NCI-H2227 (cell line): Measurements from ENCODE around the gene MNAT1.

Experiments used
- DNase-seq: peaks from one replicate; lab custom pipeline; 2025; ENCODE audit not compliant: unreplicated experiment; lab: John Stamatoyannopoulos, UW

MNAT1 gene

GRCh38 chr14:60958146-60958545, 223.6 kb downstream of the MNAT1 start:
- DNase-seq = no peak

- no peak for DNase-seq
These were observed 229.2 kb downstream of the MNAT1 start for GRCh38 chr14:60963761-60964160.

GRCh38 chr14:60964904-60965303, 230.3 kb downstream of the MNAT1 start:
- no peak for DNase-seq

- DNase-seq = no peak
These were observed 230.8 kb downstream of the MNAT1 start for GRCh38 chr14:60965402-60965801.

- DNase-seq = no peak
These were observed 233.5 kb downstream of the MNAT1 start for GRCh38 chr14:60968099-60968498.

- DNase-seq = no peak
These were observed 234.1 kb downstream of the MNAT1 start for GRCh38 chr14:60968671-60969070.

- DNase-seq = no peak
These were observed 235.6 kb downstream of the MNAT1 start for GRCh38 chr14:60970146-60970545.

GRCh38 chr14:60971271-60971670, 236.7 kb downstream of the MNAT1 start:
- DNase-seq = no peak

GRCh38 chr14:60972295-60972694, 237.7 kb downstream of the MNAT1 start:
- no peak for DNase-seq

GRCh38 chr14:60973070-60973469, 238.5 kb downstream of the MNAT1 start:
- no peak for DNase-seq

GRCh38 chr14:60974090-60974651, 239.6 kb downstream of the MNAT1 start:
- no peak for DNase-seq

GRCh38 chr14:60975551-60975950, 241.0 kb downstream of the MNAT1 start:
- no peak for DNase-seq

- no peak for DNase-seq
These were observed 243.3 kb downstream of the MNAT1 start for GRCh38 chr14:60977847-60978246.

- DNase-seq = peak; percentile 95
These were observed 246.5 kb downstream of the MNAT1 start, which contains the start of the genes SLC38A6 and TRMT5 for GRCh38 chr14:60980811-60981632. Gene SLC38A6 (plus strand): TSS chr14:60981245. CDS start chr14:60981278, 33 bp downstream. Gene TRMT5 (minus strand): TSS chr14:60981079. CDS start chr14:60980973, 106 bp downstream.

GRCh38 chr14:60981633-60982455, 247.3 kb downstream of the MNAT1 start:
- peak; percentile 16 for DNase-seq

GRCh38 chr14:60984196-60984595, 249.6 kb downstream of the MNAT1 start:
- DNase-seq = no peak

- no peak for DNase-seq
These were observed 251.9 kb downstream of the MNAT1 start for GRCh38 chr14:60986500-60986899.

- no peak for DNase-seq
These were observed 255.0 kb downstream of the MNAT1 start for GRCh38 chr14:60989599-60989998.

- DNase-seq = no peak
These were observed 264.1 kb downstream of the MNAT1 start for GRCh38 chr14:60998617-60999016.

- no peak for DNase-seq
These were observed 265.0 kb downstream of the MNAT1 start for GRCh38 chr14:60999536-60999935.

- DNase-seq = no peak
These were observed 269.0 kb downstream of the MNAT1 start for GRCh38 chr14:61003571-61003970.

- no peak for DNase-seq
These were observed 285.0 kb downstream of the MNAT1 start for GRCh38 chr14:61019537-61019936.
